Astrocyte of the hippocampus (primary cell): ENCODE data around the gene UNC13D.

ENCODE experiments used
- DNase-seq: peaks from one replicate; pipeline ENCODE4 v3.0.0; 2011; ENCODE audit warnings: low read depth, low spot score

The UNC13D gene

DNA sequence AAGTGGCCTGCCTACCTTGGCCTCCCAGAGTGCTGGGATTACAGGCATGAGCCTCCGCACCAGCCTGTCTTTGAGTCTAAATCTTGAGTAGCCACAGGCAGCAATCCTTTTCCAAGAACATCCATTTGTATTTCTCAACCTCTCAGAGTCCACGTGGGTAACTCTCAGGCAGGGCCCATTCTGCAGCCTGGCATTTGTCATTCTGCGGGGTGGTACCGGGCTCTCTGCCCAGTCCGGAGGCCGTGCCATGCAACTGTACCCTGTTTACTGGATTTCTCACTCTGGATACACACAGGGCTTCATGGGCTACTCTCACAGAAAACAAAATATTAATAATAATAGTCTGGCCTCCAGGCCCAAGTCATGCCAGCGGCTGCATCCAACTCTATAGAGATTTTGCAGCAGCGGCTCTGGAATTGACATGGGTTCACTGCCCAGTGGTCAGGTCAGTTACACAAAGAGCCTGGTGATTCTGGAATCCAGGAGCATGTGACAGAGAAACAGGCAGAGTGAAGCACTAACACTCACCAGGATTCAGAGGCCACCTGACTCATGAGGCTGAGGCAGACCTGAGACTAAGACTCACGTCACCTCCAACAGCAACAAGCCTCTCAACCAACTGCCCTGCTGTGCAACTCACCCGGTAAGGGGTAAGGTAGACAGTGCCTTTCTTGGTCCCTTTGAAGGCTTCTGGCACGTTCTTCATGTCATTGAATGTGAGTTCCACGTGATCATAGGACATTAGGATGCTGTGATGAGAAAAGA, 6.9 kb upstream of the UNC13D start:
- no peak for DNase-seq

DNA sequence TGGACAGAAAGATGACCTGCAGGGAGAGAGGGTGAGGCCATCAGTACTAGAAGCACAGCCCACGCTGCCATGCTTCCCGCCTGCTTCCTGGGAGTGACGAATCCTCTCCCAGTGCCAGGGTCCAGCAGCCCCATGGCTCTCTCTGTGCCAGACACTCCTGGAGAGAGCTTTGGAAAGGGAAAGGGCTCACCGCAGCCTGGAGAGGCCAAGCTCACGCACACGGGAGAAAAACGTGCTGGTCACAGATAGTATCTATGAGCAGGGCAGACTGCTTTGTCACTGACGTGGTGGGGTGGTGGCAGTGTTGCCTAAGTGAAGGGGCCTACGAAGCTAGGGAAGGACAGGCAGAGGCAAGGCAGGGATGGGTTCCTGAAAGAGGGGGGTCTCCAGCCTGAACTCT, 5.5 kb upstream of the UNC13D start:
- DNase-seq: no peak

DNA sequence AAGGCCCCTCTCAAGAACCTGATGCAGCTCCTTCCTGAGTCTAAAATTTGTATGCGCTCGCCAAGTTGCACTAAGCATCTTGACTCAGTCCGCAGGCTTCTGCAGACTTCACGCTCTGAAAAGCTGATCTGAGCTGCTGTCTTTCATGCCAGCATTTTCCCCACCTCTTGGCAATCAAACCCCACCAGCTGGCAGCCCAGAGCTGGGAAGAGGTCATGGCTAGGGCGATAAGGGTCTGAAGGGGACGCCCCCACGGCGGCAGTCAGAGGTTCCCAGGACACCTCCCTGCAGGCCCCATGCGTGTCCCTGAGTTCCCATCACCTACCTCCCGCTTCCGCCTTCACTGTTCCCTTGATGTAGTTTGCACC, 5.1 kb upstream of the UNC13D start:
- DNase-seq: no peak

DNA sequence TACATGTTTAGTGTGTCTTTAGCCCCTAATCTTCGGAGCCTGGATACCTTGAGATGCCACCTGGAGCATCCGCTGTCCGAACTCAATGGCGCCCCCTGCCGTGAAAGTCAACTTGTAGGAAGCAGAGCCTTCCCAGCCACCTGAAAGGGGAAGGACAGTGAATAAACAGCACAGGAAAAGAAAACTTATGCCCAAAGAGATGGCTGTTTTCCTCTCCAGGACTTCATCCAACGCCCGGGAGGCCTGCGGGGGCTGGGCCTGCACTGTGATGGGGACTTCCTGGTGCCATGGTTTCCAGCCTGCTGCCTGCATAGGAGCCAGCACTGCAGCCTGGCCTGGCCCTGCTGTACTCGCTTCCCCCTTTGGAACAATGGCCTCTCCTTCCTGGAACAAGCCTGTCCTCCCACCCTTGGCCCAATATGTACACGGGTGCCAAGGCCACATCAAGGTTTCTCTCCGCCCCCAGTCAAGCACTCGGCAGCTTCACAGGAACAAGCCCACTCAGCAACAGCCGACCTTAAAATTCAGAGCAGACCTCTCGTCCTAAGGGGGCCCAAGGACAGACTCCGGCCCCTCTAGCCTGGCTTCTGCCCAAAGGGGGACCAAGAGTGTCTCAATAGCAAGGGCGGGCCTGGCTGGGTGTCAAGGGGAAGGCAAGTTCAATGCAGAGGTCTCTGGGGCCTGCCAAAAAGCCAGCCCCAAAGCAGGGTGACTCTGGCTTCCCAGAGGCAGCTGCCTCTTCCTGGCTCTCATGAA, 4.5 kb upstream of the UNC13D start:
- DNase-seq: peak; percentile 54

DNA sequence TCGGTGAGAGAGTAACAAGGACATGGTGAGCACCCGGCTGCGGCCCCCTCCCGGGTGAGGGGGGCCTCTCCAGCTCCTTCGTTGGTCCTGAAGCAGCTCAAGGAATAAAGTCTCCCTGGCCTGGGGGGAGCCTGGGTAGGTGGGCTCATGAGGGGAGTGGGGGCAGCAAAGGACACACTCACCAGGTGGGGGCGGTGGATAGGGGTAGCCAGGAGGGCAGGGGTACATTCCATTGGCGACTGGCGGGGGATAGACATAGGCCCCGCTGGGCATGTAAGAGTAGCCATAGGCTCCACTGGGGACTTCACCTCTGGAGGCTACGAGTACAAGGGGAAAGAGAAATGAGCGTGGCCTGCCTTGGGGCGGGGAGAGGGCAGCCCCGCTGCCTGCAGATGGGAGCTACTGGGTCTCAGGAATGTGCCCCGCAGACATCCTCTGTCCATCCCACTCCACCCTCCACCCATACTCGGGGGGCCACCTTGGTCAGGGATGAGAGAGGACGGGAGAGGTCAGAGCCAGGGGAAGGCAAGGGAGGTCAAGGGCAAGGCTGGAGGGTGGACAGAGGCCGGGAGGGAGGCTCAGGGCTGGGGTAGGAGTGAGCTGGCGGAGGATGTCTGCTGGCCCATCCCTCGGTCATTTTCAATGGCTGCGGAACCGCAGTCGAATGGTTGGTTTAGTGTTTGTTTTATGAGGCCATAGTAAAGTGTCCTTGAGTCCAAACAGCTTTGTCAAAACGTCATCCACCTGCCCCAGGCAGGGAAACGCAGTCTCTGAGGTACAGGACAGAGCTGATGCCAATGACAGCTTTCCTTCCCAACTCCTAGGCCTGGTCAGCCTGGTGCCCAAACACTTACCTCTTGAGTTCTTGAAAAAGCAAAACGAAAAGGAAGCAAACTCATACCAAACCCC, 3.7 kb upstream of the UNC13D start:
- DNase-seq: no peak

DNA sequence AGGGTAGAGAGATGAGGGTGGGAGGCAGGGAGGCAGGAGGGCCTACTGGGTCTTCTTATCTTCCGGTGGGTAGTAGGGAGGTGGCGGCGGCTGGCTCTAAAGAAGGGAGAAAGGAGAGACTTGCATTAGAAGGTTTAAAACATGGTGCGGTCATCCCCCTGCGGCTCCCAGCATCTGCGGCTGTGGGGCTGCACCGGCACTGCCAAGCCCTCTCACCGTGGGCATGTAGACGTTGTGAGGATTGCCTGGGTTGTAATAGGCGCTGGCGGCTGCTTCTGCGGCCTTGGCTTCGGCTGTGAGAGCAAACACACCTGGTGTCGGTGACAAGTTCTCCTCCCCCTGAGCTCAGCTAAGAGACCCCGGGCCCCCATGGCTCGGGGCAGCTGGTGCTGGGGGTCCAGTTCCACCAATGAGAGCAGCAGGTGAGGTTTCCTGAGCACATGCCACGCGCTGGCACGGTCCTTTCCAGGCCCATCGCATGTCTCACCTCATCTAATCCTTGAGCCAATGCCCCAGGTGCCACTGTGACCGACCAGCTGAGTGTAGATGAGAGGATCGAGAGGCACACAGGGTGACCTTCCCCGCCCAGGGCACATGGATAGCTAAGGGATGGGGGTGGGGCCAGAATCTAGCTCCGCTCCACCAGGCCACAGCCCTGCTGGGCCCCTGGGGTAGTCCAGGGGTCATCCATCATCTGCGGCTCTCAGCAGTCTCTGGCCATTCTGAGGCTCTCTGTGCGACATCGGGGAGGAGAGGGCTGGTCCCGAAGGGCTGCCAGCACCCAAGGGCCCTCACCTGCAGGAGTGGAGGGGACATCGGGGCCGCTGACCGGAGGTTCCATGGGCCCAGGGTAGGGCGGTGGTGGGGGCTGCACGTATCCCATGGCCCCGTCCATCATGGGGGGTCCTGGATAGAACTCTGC, 2.7 kb upstream of the UNC13D start:
- DNase-seq: no peak

DNA sequence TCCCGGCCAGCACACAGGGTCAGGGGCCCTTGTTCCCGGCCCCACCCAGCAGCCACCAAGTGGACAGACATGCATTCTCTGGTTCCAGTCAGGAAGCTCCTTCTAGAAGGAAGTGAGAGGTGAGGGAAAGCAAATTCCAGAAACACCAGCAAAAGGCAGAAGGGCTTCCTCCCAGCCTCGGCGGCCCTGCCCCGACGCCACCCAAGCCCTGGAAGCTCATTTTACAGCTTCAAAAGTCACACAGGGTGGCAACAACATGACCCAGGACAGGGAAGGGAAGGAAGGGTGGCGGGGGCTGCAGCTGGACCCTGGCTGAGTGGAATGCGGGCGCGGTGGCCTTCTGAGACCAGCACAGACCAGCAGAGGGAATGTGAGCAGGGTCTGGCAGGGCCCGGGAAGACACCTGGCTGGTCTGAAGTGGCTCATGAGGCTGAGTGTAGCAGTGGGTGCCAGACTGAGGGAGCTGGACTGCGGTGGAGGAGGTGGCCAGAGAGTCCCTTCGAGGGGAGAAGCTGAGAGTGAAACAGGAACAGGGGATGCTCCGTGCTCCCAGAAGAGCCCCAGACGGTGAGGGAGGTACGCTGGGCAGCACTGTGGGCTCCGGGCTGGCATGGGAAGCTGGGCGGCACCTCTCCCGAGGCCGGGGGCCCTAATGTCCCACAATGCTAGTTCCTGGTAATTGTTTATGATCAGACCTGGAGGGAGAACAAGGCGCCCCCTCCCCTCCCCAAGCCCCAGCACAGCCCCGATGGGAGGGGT, 1.9 kb upstream of the UNC13D start:
- no peak for DNase-seq

DNA sequence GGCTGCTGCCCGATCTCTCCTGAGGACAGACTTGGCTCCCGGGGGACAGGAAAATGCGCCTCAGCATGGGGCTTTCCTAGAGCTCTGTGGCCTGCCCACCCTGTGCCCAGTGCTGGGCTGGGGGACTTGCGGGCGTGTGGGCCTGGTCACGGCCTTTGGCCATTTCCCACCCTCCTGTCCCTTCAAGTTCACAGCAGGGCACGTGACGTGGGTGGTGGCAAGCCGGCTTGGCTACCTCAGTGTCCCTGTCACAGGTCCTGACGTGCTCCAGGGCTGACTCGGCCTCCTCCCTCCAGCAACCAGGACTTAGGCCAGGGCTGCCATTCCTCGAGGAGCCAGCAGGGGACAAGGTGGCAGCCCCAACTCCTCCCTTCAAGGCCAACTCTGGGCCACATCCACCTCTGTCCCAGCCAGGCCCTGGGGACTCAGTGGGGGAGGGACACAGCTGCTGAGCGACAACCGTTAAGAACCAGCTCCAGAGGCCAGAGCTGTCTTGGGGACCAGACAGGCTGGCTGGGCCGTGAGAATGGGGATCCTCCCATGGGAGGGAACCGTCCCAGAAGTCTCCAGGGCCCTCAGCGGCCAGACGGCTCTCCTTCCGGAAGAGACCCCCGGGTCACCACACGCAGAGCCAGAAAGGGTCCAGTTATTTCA, 981 bp upstream of the UNC13D start:
- peak; percentile 79 for DNase-seq

DNA sequence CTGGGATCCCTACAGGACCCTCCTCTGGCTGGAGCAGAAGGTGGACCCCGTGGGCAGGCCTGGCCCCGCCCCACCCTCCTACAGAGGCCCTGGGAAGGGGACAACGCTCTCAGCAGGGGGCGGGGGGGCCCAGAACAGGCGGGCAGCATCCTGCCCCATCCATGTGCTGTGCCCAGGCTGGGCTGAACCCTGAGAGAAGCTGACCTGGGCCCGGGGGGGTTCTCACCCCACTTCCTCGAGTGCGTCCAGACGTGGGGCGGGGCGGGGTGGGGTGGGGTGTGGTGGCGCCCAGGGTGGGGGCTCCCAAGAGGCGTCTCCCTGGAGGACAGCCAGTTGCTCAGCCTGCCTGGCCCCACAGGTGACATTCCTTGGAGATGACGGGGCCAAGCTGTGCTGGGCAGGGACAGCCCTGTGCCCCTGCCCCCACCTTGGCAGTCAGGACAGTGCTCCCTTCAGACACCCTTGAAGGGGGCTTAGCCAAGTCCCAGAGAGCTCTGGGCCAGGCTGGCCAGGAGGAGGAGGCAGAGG, 390 bp upstream of the UNC13D start:
- DNase-seq: no peak

DNA sequence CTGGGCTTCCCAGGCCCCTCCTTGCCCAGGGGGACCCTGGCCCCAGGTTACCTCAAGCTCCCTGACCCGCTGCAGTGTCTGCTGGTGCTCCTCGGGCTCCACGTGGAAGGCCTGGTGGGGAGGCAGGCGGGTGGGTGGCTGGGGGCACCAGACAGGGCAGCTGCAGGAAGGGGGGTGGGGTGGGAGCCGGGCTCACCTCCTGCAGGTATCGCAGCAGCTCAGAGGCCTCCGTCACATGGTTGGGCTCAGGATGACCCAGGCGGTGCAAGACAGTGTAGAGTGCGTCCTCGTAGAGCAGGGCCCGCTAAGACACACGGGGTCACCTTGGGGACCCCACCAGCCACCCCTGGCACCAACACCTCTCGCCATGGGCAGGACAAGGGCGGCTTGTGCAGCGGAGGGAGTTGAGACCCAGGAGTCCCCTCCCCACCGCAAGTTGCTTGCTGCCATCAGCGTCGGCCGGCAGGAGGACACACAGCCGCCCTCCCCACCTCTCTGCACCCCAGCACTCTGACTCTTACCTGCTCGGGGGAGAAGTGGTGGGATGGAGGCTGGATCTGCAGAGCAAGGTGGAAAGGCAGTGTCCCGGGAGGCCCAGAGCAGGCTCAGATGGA, 1.1 kb downstream of the UNC13D start:
- DNase-seq: no peak

DNA sequence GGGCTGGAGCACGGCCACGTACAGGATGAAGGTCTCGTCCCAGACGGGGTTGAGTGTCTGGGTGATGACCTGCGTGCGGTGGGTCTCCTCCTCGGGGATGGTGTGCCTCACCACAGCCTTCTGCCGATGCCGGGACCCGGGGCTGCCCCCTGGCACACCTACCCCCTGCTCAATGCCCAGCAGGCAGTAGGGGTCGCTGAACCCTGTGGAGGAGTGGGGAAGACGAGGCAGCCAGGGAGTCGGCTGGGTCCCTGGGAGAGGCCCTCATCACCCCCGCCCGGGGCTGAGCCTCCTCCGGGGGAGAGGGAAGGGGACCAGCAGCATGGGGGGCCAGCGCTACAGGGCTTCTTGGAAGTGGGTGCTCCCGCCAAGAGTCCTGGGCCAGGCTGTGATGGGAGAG, 1.8 kb downstream of the UNC13D start:
- DNase-seq: no peak

DNA sequence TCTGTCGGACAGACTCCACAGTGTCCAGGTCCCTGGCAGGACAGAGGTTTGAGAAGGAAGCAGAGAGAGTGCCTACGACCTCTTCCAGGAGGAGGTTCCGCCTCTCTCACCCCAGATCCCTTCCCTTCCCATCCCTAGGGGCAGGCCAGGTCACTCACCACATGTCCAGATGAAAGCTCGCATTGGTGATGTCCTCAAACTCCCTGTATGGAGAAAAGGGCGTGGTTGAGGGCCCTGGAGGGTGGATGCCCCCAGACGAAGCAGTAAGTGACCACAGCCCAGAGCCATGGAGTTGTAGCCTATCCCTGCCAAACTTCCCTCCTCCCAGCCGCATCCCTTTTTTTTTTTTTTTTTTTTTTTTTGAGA, 3.4 kb downstream of the UNC13D start:
- DNase-seq: no peak

DNA sequence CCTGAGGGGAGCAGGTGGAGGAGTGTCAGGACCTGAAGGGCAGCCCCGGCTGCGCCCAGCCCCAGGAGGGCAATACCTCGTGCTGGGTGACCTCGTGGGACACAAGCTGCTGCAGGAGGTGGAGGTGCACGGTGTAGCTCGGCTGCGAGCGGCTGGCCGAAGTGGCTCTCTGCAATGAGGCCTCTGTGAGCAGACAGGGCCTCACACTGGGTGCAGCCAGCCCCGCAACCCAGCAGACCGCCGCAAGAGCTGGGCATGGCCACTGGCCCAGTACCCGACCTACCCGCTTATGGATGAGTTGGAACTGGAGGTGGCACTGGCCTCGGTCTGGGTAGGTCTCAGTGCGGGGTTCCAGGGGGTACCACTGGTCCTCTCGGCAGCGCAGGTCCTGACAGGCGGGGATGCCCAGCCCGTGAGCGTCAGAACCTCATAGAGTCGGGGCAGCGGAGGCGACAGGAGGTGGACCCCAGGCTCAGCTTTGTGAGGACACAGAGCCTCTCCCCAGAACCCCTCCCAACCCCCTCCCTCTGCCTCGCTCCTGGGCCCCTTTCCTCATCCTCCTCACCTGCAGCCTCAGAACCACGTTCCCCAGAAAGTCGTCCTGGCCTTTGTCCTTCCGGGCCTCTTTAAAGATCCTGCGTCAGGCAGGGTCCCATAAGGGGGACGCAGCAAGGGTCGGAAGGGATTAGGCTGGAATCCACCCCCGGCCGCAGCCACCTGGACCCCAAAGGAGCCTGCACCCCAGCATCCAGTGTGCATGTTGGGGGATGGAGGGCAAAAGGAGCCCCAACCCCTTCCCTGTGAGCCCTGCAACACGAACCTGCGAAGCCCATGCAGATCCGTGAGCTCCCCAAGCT, 4.0 kb downstream of the UNC13D start:
- no peak for DNase-seq

DNA sequence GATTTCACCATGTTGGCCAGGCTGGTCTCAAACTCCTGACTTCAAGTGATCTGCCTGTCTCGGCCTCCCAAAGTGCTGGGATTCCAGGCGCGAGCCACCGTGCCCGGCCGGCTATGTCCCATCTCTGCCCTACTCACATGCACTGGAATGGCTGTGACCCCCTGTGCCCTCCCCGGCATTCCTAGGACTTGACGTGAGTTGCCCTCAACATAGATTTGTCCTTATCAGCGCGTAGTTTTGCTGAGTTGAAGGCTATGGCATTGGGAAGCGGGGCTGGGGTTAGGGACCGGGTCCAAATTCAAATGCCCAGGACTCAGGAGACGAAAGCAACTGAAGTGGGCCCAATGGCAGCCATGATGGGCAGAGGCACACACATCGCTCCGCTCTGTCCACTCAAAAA, 5.8 kb downstream of the UNC13D start:
- DNase-seq: no peak

DNA sequence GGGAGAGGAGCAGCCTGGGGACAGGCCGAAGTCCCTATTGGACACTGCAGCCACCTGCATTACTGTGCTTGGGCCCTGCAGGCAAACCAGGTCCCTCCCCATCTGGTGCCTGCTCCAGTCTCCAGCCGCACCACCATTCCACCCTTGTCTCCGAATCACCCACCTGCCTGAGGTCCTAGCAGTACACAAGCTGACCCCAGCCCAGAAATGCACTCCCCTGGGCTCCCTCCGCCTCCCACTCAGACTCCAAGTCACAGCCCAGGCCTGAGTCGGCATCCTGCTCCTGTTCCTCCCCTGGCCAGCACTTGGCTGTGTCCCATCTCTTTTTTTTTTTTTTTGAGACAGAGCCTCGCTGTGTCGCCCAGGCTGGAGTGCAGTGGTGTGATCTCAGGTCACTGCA, 6.3 kb downstream of the UNC13D start:
- DNase-seq: no peak

DNA sequence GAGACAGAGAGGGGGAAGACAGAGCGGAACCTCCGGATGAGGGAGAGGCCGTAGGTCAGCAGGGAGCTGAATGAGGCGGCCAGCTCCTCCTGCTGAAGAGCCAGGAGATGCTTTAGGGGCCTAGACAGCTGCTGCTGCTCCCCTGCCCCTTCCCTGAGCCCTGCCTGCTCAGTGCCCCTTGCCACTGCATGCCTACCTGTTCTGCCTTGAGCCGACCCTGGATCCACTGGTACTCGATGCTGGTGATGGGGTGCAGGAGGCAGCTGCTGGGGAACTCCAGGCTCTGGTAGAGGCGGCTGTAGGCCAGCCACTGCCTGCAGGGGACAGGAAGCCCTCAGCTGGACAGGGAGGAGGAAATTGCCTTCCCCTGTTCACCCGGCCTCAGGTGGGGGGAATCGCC, 7.6 kb downstream of the UNC13D start:
- DNase-seq: no peak

DNA sequence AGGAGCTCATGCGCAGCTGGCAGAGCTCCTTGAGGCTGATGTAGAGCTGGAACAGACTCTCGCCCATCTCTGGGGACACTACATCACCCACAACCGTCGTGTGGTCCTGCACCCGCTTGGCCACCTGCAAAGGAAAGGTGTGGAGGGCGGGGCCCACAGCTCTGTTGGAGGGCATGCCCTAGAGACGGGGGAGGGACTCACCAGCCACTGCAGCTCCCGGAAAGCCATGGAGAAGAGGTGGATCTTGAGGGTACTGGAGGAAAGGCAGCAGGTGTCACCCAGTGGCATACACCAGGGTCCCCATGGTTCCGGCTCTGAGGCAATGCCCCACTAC, 8.6 kb downstream of the UNC13D start:
- DNase-seq: no peak

DNA sequence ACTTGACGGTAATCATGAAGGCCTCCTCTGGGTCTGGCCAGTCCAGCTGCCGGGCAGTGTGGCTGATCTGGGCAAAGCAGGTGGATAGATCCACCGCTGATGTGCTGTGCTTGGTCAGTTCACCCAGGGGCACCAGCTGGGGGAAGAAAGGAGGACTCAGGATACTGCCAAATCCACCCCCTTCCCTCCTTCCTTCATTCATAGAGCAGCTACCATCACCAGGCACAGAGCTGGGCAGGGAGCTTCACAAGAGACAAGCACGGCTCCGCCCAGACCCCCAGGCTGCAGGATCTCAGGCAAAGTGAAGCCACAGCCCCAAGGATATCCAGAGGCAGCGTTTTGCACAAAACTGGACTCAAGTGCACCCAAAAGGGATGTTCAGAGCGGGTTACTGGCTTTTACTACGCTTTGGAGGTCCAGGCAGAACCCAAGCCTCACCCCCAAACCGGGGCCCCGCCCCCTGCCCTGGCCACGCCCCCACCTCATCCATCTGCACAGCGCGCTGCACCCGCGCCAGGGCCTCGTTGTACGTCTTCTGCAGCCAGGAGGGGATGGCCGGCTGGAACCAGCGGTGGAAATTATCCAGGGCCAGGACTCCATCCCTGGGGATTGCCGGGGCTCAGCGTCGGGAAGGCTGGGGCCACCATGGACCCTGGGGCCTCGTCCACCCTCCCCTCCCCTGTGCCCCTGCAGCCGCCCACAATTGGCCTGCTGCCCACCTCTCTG, 9.1 kb downstream of the UNC13D start:
- DNase-seq: no peak
